Measurements from ENCODE around the gene OGDHL. TPM values are rescaled to one million over a fixed set of nuclear protein-coding genes. Genes with fewer than 3 reads are reported as not detected.
"Not testable (repeated sequence)": the region's sequence is repeated elsewhere in the genome, so short reads cannot be mapped to it uniquely, and the experiment has no call there.

The OGDHL gene
- total RNA-seq, result not detected

- H3K27me3 ChIP-seq (ENCODE audit: insufficient read depth, low read length), result peaks cover 21% of the 10 kb centered on the region
- no peak within 1 kb of the TSS for H3K4me3 ChIP-seq (ENCODE audit: low read length)
- no peaks in the 10 kb centered on the region for H3K9me3 ChIP-seq (ENCODE audit: low read depth, low read length)
- H3K4me1 ChIP-seq (ENCODE audit: insufficient read depth, low read length), result no peaks in the 10 kb centered on the region
Observed at GRCh38 chr10:49761789-49762565, at the start of gene OGDHL. OGDHL (minus strand) TSS chr10:49762323; CDS start chr10:49758592, 3,731 bp downstream.

DNA sequence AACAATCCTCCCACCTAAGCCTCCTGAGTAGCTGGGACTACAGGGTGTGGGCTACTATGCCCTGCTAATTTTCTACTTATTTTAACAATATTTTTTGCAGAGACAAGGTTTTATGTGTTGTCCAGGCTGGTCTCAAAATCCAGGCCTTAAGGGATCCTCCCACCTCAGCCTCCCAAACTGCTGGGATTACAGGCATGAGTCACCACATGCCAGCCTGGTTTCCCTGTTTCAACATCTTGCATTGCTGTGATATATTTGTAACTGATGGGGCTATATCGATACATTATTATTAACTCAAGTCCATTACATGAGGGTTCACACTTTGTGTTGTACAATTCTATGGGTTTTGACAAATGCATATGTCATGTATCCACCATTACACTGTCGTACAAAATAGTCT, 41.9 kb upstream of the OGDHL start:
- Histone ChIP-seq H3K4me1 (ENCODE audit: insufficient read depth, low read length) (no peaks in the 10 kb centered on the region), H3K27me3 (ENCODE audit: insufficient read depth, low read length) (no peaks in the 10 kb centered on the region), H3K9me3 (ENCODE audit: low read depth, low read length) (peaks cover 4% of the 10 kb centered on the region), H3K4me3 (ENCODE audit: low read length) (no peak overlapping the region)

DNA sequence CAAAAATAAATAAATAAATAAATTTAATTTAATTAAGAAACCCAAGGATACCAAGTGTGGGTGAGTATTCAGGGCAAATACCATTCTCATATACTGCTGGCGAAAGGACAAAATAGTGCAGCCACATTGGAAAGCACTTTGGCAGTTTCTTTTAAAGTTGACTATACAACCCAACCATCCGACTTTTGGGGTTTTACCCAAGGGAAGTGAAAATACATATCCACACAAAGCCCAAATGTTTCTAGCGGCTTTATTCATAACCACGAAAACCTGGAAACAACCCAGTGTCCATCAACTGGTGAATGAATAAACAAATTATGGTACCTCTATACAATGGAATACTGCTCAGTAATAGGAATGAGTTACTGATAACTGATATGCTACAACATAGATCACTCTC, 36.2 kb upstream of the OGDHL start:
- Histone ChIP-seq H3K4me1 (ENCODE audit: insufficient read depth, low read length) (no peaks in the 10 kb centered on the region), H3K9me3 (ENCODE audit: low read depth, low read length) (no peaks in the 10 kb centered on the region), H3K4me3 (ENCODE audit: low read length) (no peak overlapping the region), H3K27me3 (ENCODE audit: insufficient read depth, low read length) (no peaks in the 10 kb centered on the region)

DNA sequence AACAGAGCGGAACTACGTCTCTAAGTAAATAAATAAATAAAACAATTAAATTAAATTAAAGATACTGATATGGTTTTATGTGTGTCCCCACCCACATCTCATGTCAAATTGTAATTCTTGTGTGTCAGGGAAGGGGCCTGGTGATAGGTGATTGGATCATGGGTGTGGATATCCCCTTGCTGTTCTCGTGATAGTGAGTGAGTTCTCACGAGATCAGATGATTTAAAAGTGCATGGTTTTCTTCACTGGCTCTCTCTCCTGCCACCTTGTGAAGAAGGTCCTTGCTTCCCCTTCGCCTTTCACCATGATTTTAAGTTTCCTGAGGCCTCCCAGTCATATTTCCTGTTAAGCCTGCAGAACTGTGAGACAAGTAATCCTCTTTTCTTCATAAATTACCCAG, 29.0 kb upstream of the OGDHL start:
- H3K4me3 ChIP-seq (ENCODE audit: low read length), result no peak overlapping the region
- H3K9me3 ChIP-seq (ENCODE audit: low read depth, low read length), result no peaks in the 10 kb centered on the region
- no peaks in the 10 kb centered on the region for H3K27me3 ChIP-seq (ENCODE audit: insufficient read depth, low read length)

DNA sequence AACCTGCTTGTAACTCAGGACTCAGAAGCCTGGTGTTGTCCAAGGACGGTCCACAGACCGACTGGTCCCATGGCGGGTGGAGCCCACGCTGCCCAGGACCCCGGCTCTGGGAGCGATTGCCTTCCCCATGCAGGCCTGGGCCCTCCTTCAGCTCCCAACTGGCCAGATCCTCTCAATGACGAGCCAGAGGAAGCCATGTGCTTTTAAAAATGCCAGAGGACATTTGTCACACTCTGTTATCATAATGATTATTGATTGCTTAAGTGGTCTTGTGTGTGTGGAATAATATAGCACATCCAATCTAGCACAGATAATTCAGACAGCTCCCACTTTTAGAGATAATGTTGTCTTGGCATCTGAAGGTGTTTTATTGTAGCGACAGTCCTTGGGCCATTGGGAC, 22.6 kb upstream of the OGDHL start:
- H3K4me3 ChIP-seq (ENCODE audit: low read length), result no peak overlapping the region
- no peaks in the 10 kb centered on the region for H3K9me3 ChIP-seq (ENCODE audit: low read depth, low read length)
- H3K4me1 ChIP-seq (ENCODE audit: insufficient read depth, low read length), result no peaks in the 10 kb centered on the region
- no peaks in the 10 kb centered on the region for H3K27me3 ChIP-seq (ENCODE audit: insufficient read depth, low read length)

More for the DNA sequence above, 29.0 kb upstream of the OGDHL start:
- no peaks in the 10 kb centered on the region for H3K4me1 ChIP-seq (ENCODE audit: insufficient read depth, low read length)

- Histone ChIP-seq H3K9me3 (ENCODE audit: low read depth, low read length) (no peaks in the 10 kb centered on the region), H3K4me3 (ENCODE audit: low read length) (no peak overlapping the region), H3K4me1 (ENCODE audit: insufficient read depth, low read length) (no peaks in the 10 kb centered on the region)
Observed at GRCh38 chr10:49783645-49784044, 21.5 kb upstream of the OGDHL start.

DNA sequence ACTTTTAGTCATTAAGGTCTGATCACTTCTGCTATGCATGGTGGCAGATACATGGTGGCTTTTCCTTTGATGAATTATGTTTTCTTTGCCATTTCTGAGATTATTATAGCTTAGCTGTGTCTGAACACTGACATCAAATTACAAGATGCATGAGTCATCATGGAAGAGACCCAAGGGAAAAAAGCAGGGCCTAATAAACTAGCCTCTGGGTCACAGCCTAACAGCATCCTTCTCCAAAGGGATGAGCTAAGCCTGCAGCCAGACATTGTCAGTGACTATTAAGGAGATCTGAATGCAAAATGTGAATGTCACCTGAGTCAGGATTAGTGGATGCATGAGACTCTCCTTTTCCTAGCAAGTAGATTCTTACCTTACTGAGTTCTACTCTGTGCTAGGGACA, 19.1 kb upstream of the OGDHL start:
- Histone ChIP-seq H3K9me3 (ENCODE audit: low read depth, low read length) (no peaks in the 10 kb centered on the region), H3K4me3 (ENCODE audit: low read length) (no peak overlapping the region), H3K27me3 (ENCODE audit: insufficient read depth, low read length) (peaks cover 2% of the 10 kb centered on the region), H3K4me1 (ENCODE audit: insufficient read depth, low read length) (no peaks in the 10 kb centered on the region)

More at GRCh38 chr10:49783645-49784044, 21.5 kb upstream of the OGDHL start:
- H3K27me3 ChIP-seq (ENCODE audit: insufficient read depth, low read length), result no peaks in the 10 kb centered on the region

DNA sequence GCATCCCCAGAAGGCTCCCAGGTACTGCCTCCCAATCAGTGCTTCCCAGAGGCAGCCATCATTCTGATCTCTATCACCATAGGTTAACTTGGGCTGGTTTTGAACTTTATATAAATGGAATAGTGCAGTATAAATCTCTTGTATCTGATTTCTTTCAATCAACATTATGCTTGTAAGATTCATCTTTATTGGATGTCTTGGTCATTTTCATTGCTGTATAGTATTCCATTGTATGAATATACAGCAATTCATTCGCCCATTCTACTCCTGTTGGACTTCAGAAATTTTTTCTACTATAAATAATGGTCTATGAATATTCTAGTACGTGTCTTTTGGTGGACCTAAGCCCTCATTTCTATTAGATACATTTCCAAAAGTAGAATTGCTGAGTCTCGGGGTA, 16.1 kb upstream of the OGDHL start:
- H3K4me3 ChIP-seq (ENCODE audit: low read length), result no peak overlapping the region
- no peaks in the 10 kb centered on the region for H3K9me3 ChIP-seq (ENCODE audit: low read depth, low read length)
- peaks cover 10% of the 10 kb centered on the region for H3K27me3 ChIP-seq (ENCODE audit: insufficient read depth, low read length)
- no peaks in the 10 kb centered on the region for H3K4me1 ChIP-seq (ENCODE audit: insufficient read depth, low read length)

- Histone ChIP-seq H3K27me3 (ENCODE audit: insufficient read depth, low read length) (peaks cover 12% of the 10 kb centered on the region), H3K9me3 (ENCODE audit: low read depth, low read length) (no peaks in the 10 kb centered on the region), H3K4me3 (ENCODE audit: low read length) (no peak overlapping the region), H3K4me1 (ENCODE audit: insufficient read depth, low read length) (no peaks in the 10 kb centered on the region)
Observed at GRCh38 chr10:49776851-49777250, 14.7 kb upstream of the OGDHL start.

GRCh38 chr10:49775014-49775413, 12.9 kb upstream of the OGDHL start:
- Histone ChIP-seq H3K4me3 (ENCODE audit: low read length) (no peak overlapping the region), H3K9me3 (ENCODE audit: low read depth, low read length) (no peaks in the 10 kb centered on the region), H3K4me1 (ENCODE audit: insufficient read depth, low read length) (no peaks in the 10 kb centered on the region), H3K27me3 (ENCODE audit: insufficient read depth, low read length) (peaks cover 17% of the 10 kb centered on the region)

- H3K9me3 ChIP-seq (ENCODE audit: low read depth, low read length); H3K4me1 ChIP-seq (ENCODE audit: insufficient read depth, low read length); H3K4me3 ChIP-seq (ENCODE audit: low read length): not testable (repeated sequence)
- H3K27me3 ChIP-seq (ENCODE audit: insufficient read depth, low read length), result peaks cover 30% of the 10 kb centered on the region
Observed at GRCh38 chr10:49772944-49773343, 10.8 kb upstream of the OGDHL start.

- not testable (repeated sequence) for H3K4me3 ChIP-seq (ENCODE audit: low read length); H3K9me3 ChIP-seq (ENCODE audit: low read depth, low read length); H3K4me1 ChIP-seq (ENCODE audit: insufficient read depth, low read length)
- H3K27me3 ChIP-seq (ENCODE audit: insufficient read depth, low read length), result peaks cover 45% of the 10 kb centered on the region
Observed at GRCh38 chr10:49771046-49771445, 8.9 kb upstream of the OGDHL start.

DNA sequence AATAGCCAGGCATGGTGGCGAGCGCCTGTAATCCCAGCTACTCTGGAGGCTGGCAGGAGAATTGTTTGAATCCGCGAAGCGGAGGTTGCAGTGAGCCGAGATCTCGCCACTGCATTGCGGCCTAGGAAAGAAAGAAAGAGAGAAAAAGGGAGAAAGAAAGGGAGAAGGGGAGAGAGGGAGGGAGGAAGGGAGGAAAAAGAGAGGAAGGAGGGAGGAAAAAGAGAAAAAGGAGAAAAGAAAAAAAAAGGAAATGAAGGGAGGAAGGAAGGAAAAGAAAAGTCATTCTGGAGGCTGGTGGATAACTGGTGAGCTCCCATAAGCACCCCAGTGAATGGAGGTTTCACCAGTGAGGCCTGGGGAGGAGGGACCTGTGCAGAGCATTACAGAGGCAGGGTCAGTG, 7.6 kb upstream of the OGDHL start:
- H3K27me3 ChIP-seq (ENCODE audit: insufficient read depth, low read length), result peaks cover 40% of the 10 kb centered on the region
- no peaks in the 10 kb centered on the region for H3K4me1 ChIP-seq (ENCODE audit: insufficient read depth, low read length)
- no peaks in the 10 kb centered on the region for H3K9me3 ChIP-seq (ENCODE audit: low read depth, low read length)
- H3K4me3 ChIP-seq (ENCODE audit: low read length), result no peak overlapping the region

DNA sequence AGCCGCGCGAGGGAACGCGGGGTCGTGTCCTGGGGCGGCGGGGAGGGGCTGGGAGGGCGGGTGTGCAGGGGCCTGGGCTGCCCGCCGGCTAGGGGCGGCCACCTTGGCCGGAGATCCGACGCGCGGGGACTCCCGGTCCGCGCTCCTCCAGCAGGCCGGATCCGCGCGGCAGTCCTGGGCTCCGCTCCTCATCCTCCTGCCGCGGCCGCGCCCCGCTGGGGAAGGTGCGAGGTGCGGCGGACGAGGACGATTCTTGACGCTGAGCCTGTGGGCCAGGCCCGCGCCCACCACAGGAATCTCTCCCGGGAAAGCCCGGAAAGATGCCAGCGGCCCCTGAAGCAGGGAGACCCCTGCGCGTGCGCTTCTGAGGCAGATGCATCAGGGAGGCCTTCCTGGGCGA, 6.6 kb upstream of the OGDHL start:
- Histone ChIP-seq H3K9me3 (ENCODE audit: low read depth, low read length) (no peaks in the 10 kb centered on the region), H3K4me1 (ENCODE audit: insufficient read depth, low read length) (no peaks in the 10 kb centered on the region), H3K4me3 (ENCODE audit: low read length) (no peak overlapping the region), H3K27me3 (ENCODE audit: insufficient read depth, low read length) (peaks cover 39% of the 10 kb centered on the region)

GRCh38 chr10:49768329-49768728, 6.2 kb upstream of the OGDHL start:
- H3K27me3 ChIP-seq (ENCODE audit: insufficient read depth, low read length), result peaks cover 42% of the 10 kb centered on the region
- H3K4me1 ChIP-seq (ENCODE audit: insufficient read depth, low read length), result no peaks in the 10 kb centered on the region
- no peak overlapping the region for H3K4me3 ChIP-seq (ENCODE audit: low read length)

DNA sequence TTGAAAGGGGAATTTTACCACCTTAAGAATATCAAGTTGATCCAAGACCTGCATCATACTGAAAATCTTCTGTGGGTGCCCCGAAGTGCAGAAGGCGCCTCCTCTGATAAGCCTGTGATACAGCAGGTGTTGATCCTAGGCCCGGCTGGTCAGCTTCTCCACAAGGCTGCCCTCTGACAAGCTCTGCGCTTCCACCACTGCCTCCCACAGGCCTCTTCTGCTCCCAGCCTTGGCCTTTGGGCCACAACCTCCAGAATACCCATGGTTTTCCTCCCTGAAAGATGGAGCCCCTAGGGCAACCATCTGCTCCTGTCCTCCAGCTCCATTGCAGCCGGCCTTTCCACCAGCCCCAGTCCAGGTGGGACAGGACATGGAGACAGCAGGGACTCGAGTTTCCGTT, 5.6 kb upstream of the OGDHL start:
- Histone ChIP-seq H3K9me3 (ENCODE audit: low read depth, low read length) (no peaks in the 10 kb centered on the region), H3K4me3 (ENCODE audit: low read length) (no peak overlapping the region), H3K27me3 (ENCODE audit: insufficient read depth, low read length) (peaks cover 46% of the 10 kb centered on the region), H3K4me1 (ENCODE audit: insufficient read depth, low read length) (no peaks in the 10 kb centered on the region)

More at GRCh38 chr10:49768329-49768728, 6.2 kb upstream of the OGDHL start:
- H3K9me3 ChIP-seq (ENCODE audit: low read depth, low read length), result no peaks in the 10 kb centered on the region
